Stimulated activated naive CD4-positive, alpha-beta T cell treated with Interleukin-2 at 50 U/mL for 16 hours (primary cell): ENCODE measurements around the gene DNAJC25.
"Not testable (repeated sequence)": the region's sequence is repeated elsewhere in the genome, so short reads cannot be mapped to it uniquely, and the experiment has no call there.

ENCODE experiments used
- DNase-seq: peaks from one replicate; lab custom pipeline; 2025; lab: John Stamatoyannopoulos, UW

The DNAJC25 gene

GRCh38 chr9:111631214-111631971 is at the start of gene DNAJC25:
Gene DNAJC25, plus strand, starts transcription at chr9:111631334. Its CDS starts 74 bp downstream, at chr9:111631408.
- peak; percentile 96 for DNase-seq

- no peak for DNase-seq
Observed at GRCh38 chr9:111582888-111583287, 48.2 kb upstream of the DNAJC25 start.

GRCh38 chr9:111586378-111586777 is 44.8 kb upstream of the DNAJC25 start:
- no peak for DNase-seq

- no peak for DNase-seq
Observed at GRCh38 chr9:111588846-111589245, 42.3 kb upstream of the DNAJC25 start.

- peak; percentile 54 for DNase-seq
Observed at GRCh38 chr9:111597852-111598732, 33.0 kb upstream of the DNAJC25 start.

- no peak for DNase-seq
Observed at GRCh38 chr9:111598733-111599091, 32.4 kb upstream of the DNAJC25 start.

DNA sequence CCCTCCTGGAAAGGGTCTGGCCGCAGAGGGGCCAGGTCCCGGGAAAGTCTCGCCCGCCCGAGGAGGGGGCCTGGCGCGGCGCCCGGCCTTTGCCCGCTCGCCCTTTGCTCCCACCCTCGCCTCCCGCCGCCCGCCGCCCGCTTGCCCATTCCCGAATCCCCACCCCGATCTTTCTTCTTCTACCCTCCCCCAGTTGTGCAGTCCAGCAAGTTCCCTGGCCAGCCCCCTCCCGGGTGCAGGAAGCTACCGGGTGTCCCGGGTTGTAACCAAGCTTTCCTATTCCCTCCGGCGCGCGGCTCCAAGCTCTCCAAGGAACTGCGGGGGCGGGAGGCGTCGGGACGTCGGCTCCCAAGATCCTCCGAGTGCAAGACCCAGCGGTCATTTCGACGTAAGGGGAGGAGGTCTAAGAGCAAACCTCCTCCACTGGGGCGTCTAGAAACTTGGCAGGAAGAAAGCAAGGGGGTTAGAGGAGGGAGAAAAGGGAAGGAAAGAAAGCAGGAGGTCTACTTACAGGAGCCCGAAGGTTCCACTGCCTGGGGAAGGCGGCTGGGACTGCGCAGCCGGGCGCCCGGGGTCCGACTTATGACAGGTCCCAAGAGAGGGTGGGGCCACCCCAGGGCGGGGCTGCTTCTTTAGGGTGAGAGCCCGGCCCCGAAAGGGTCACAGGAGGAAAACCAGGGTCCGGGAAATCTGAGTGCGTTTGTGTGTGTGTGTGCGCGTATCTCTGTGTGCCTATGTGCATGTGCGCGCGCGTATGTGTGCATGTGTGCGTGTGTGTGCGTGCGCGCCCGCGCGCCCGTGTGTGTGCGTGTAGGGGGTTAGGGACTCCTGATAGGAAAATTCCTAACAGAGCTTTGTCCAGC is 31.8 kb upstream of the DNAJC25 start, which contains the start of gene PTGR1:
Gene PTGR1 (minus strand): TSS at position 556 of the 863 bp plus-strand sequence. CDS start 2,225 bp downstream, outside the sequence.
- DNase-seq, result no peak

DNA sequence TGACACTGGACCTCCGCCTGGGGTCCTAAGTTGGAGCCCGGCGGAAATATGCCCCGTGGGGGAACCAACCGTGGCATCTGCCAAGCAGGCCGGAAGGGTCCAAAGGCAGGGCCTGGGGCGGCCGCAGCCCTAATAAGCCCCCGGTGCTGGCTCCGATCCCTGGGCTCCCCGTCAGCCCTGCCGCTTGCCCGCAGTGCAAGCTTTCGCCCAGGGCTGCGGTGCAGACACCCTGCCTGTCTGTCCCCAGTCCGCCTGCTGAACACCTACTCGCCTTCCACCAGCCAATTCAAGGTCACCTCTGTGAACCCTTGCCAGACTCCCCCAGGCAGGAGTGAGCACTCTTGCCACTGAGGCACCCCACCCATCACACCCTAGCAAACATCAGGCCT is 31.2 kb upstream of the DNAJC25 start:
- DNase-seq, result no peak

GRCh38 chr9:111601237-111602018 is 29.7 kb upstream of the DNAJC25 start:
- DNase-seq, result no peak

GRCh38 chr9:111603041-111603440 is 28.1 kb upstream of the DNAJC25 start:
- no peak for DNase-seq

DNA sequence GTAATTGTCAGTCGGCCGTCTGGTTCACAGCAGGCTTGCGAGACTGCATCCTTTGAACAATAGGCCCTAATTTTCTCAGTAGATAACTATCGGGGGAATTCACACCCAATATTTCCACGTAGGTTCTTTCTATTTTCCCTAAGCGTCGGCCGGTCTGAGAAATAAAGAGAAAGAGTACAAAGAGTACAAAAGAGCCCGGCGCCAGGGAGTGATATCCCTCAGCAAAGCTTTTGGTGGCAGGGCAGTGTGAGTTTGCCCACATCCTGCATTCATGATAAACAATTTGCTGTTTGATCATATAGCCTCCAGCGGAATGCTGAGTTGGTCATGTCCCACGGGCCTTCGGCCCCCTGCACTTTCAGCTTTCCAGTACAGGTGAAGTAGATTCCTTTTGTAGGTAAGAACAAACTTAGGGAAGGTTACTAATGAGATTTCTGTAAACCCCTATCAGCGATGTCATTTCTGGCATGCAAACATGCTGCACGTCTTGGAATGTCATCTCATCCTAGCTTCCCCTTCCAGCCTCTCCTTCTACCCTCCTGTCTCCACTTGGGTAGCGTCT is 27.0 kb upstream of the DNAJC25 start:
- no peak for DNase-seq

GRCh38 chr9:111605041-111605559 is 26.0 kb upstream of the DNAJC25 start:
- DNase-seq, result no peak

GRCh38 chr9:111610149-111610548 is 21.0 kb upstream of the DNAJC25 start:
- DNase-seq, result no peak

GRCh38 chr9:111610845-111611244 is 20.3 kb upstream of the DNAJC25 start:
- no peak for DNase-seq

GRCh38 chr9:111613436-111614040 is 17.6 kb upstream of the DNAJC25 start:
- DNase-seq, result no peak

GRCh38 chr9:111615928-111616327 is 15.2 kb upstream of the DNAJC25 start:
- DNase-seq, result no peak

- DNase-seq, result not testable (repeated sequence)
Observed at GRCh38 chr9:111617349-111617748, 13.8 kb upstream of the DNAJC25 start.

GRCh38 chr9:111621895-111622480 is 9.1 kb upstream of the DNAJC25 start:
- DNase-seq, result no peak

DNA sequence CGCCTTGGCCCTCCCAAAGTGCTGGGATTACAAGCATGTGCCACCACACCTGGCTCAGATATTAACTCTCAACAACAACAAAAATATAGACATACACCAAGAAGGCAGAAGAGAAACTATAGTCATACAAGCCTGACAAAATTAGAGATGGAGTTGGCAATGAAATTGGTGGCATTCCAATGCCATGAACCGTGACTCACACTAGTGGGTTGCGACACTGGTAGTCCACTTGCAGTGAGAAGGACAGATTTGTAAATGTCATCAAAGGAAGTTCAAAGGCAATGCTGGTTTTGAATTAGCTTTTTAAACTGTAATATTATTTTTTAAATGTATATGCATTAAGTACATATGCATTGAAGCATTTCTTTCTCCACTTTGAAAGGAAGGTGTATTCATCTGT is 8.5 kb upstream of the DNAJC25 start:
- no peak for DNase-seq
